ENCODE data around the gene HDGFL1. TPM values are rescaled to one million over a fixed set of nuclear protein-coding genes. Genes with fewer than 3 reads are reported as not detected.

Gene HDGFL1
- total and polyA plus RNA-seq, 3 donors from 2014 or later = 72.5 to 303 (median 92.2) TPM

DNA sequence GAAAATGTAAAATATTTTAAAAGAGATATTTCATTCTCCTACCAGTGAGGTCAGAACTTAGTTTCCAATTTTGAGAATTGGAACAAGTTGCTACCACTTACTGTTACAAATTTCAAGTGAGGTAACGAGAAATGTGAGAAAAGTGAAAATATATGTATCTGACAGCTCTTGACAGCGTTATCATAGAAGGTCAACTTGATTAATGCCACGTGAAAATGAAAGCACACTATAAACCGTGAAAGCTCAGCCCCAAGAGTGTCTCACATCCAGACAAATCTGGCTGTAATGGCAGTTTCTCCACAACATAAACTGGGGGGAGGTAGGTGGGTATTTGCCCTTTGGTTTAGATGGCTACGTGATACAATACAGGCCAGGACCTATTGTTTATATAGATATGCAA, 13.9 kb downstream of the HDGFL1 start:
- intact Hi-C loops (cut with DNase I; ENCODE audit: low total_unique reads) = no loop called here
- Histone ChIP-seq H3K27me3 (no peaks in the 10 kb centered on the region), H3K36me3 (ENCODE audit: low read depth, missing control alignments) (no peaks in the 10 kb centered on the region), H3K4me1 (no peaks in the 10 kb centered on the region), H3K9me3 (no peaks in the 10 kb centered on the region), H3K27ac (no peak overlapping the region), H3K4me3 (no peak overlapping the region)
- 72 to 75% methylated on average over 4 to 5 of the region's 5 CpGs for WGBS, 2 donors
- no peak for DNase-seq
- TF ChIP-seq CTCF (IDR thresholded peaks at IDR 0.05) (no peak), POLR2A (IDR thresholded peaks at IDR 0.05) (no peak)

DNA sequence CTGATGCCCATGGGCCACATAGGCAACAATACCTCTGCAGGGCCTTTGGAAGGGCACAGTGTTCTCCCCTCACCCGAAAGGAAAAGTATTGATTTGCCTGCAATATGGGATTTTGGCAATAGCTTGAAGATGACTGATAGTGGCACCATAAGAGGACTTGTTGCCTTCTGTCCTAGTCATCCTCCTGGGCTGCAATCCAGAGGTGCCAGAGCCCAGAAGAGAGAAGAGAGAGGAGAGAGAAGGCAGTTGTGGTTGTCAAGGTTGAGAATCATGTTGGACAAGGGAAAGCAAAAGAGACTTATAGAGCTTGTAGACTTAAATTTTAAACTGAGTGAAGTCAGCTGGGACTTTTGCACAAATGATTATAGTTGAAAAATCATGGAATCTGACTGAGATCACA, 14.6 kb downstream of the HDGFL1 start:
- Histone ChIP-seq H3K4me1 (no peaks in the 10 kb centered on the region), H3K36me3 (ENCODE audit: low read depth, missing control alignments) (no peaks in the 10 kb centered on the region), H3K4me3 (no peak overlapping the region), H3K27me3 (no peaks in the 10 kb centered on the region), H3K9me3 (no peaks in the 10 kb centered on the region), H3K27ac (no peak overlapping the region)
- intact Hi-C loops (cut with DNase I; ENCODE audit: low total_unique reads) = no loop called here
- 89 to 100% methylated on average over 1 of the region's 1 CpG for WGBS, 2 donors
- DNase-seq = no peak
- no peak for TF ChIP-seq POLR2A (IDR thresholded peaks at IDR 0.05)
- no peak for TF ChIP-seq CTCF (IDR thresholded peaks at IDR 0.05)

- no peak for DNase-seq
- H3K27me3 ChIP-seq = no peaks in the 10 kb centered on the region
- no peak overlapping the region for H3K27ac ChIP-seq
- H3K36me3 ChIP-seq (ENCODE audit: low read depth, missing control alignments) = no peaks in the 10 kb centered on the region
- no peak overlapping the region for H3K4me3 ChIP-seq
- TF ChIP-seq POLR2A (IDR thresholded peaks at IDR 0.05) = no peak
- TF ChIP-seq CTCF (IDR thresholded peaks at IDR 0.05) = no peak
- intact Hi-C loops (cut with DNase I; ENCODE audit: low total_unique reads) = no loop called here
- no peaks in the 10 kb centered on the region for H3K4me1 ChIP-seq
- H3K9me3 ChIP-seq = no peaks in the 10 kb centered on the region
Observed at GRCh38 chr6:22589118-22589517, 19.8 kb downstream of the HDGFL1 start.

- Histone ChIP-seq H3K9me3 (no peaks in the 10 kb centered on the region), H3K4me3 (no peak overlapping the region), H3K4me1 (no peaks in the 10 kb centered on the region), H3K27me3 (no peaks in the 10 kb centered on the region), H3K36me3 (ENCODE audit: low read depth, missing control alignments) (no peaks in the 10 kb centered on the region), H3K27ac (no peak overlapping the region)
- no peak for DNase-seq
- 31 to 64% methylated on average over 4 of the region's 4 CpGs for WGBS, 2 donors
- intact Hi-C loops (cut with DNase I; ENCODE audit: low total_unique reads) = no loop called here
- TF ChIP-seq CTCF (IDR thresholded peaks at IDR 0.05) (no peak), POLR2A (IDR thresholded peaks at IDR 0.05) (no peak)
Observed at GRCh38 chr6:22590423-22590822, 21.1 kb downstream of the HDGFL1 start.

GRCh38 chr6:22593895-22594294, 24.5 kb downstream of the HDGFL1 start:
- H3K9me3 ChIP-seq = no peaks in the 10 kb centered on the region
- whole genome bisulfite sequencing, 2 donors = 89 to 91% methylated on average over 3 of the region's 3 CpGs
- no peaks in the 10 kb centered on the region for H3K36me3 ChIP-seq (ENCODE audit: low read depth, missing control alignments)
- no peaks in the 10 kb centered on the region for H3K4me1 ChIP-seq
- H3K27ac ChIP-seq = no peak overlapping the region
- TF ChIP-seq POLR2A (IDR thresholded peaks at IDR 0.05) (no peak), CTCF (IDR thresholded peaks at IDR 0.05) (no peak)
- H3K4me3 ChIP-seq = no peak overlapping the region
- no peaks in the 10 kb centered on the region for H3K27me3 ChIP-seq
- intact Hi-C loops (cut with DNase I; ENCODE audit: low total_unique reads) = no loop called here
- DNase-seq = no peak

Measured in testis (tissue), 3 donors.